Smooth muscle cell (in vitro differentiated cells): Measurements from ENCODE around the gene ANKRD17. TPM values are rescaled to one million over a fixed set of nuclear protein-coding genes. Genes with fewer than 3 reads are reported as not detected.

ENCODE experiments used
- DNase-seq: peaks from one replicate; lab custom pipeline; 2025; ENCODE audit not compliant: unreplicated experiment; lab: John Stamatoyannopoulos, UW
- H2AFZ ChIP-seq: fragments of 200-600 bp; sonication (generic); 2 replicates; pipeline ENCODE4 v1.6.0; 2016; ENCODE audit warnings: antibody characterized with exemption, low read depth, mild to moderate bottlenecking
- H3F3A ChIP-seq: fragments of 200-600 bp; sonication (generic); 2 replicates; pipeline ENCODE4 v1.6.0; 2017; ENCODE audit warnings: antibody characterized with exemption, low read depth
- H3K27ac ChIP-seq: fragments of 200-600 bp; sonication (generic); 2 replicates; pipeline ENCODE4 v1.5.1; 2016; ENCODE audit warnings: low read depth, mild to moderate bottlenecking
- H3K27me3 ChIP-seq: fragments of 200-600 bp; sonication (generic); 2 replicates; pipeline ENCODE4 v1.6.1; 2016; ENCODE audit warnings: low read depth, mild to moderate bottlenecking
- H3K36me3 ChIP-seq: fragments of 200-600 bp; sonication (generic); 2 replicates; pipeline ENCODE4 v1.5.1; 2016; ENCODE audit warnings: low read depth
- H3K4me1 ChIP-seq: fragments of 200-600 bp; sonication (generic); 2 replicates; pipeline ENCODE4 v1.5.1; 2016; ENCODE audit warnings: low read depth
- H3K4me2 ChIP-seq: fragments of 200-600 bp; sonication (generic); 2 replicates; pipeline ENCODE4 v1.6.0; 2016; ENCODE audit warnings: mild to moderate bottlenecking
- H3K4me3 ChIP-seq: fragments of 200-600 bp; sonication (generic); 2 replicates; pipeline ENCODE4 v1.5.1; 2016; ENCODE audit warnings: mild to moderate bottlenecking
- H3K79me2 ChIP-seq: fragments of 200-600 bp; sonication (generic); 2 replicates; pipeline ENCODE4 v1.6.0; 2016; ENCODE audit warnings: low read depth, mild to moderate bottlenecking
- H3K9ac ChIP-seq: fragments of 200-600 bp; sonication (generic); 2 replicates; pipeline ENCODE4 v1.6.0; 2016; ENCODE audit warnings: low read depth
- H3K9me3 ChIP-seq: fragments of 200-600 bp; sonication (generic); replicated peaks from 2 replicates; pipeline ENCODE4 v1.5.1; 2016; ENCODE audit warnings: low read depth
- H4K20me1 ChIP-seq: fragments of 200-600 bp; sonication (generic); 2 replicates; pipeline ENCODE4 v1.6.0; 2016; ENCODE audit warnings: low read depth
- CTCF ChIP-seq: fragments of 200-600 bp; sonication (generic); IDR thresholded peaks from 2 replicates; pipeline ENCODE4 v1.5.1; 2017; ENCODE audit warnings: borderline replicate concordance, mild to moderate bottlenecking, antibody characterized with exemption; ENCODE audit not compliant: insufficient read depth, poor library complexity, severe bottlenecking
- WGBS: methylation state at CpG from one replicate; pipeline ENCODE4 v1.1.7; 2016; ENCODE audit warnings: low lambda C conversion rate; 5-methylcytosine and 5-hydroxymethylcytosine counted together
- polyA plus RNA-seq: library from polyadenylated mRNA; unstranded; fragments of >200 nt; fragmentation: Nextera tagmentation; extraction: Ambion mirVana; gene quantifications from 2 replicates; pipeline ENCODE4 v1.2.1, GENCODE V29; 2016
- total RNA-seq: library from RNA; depleted of rRNA; stranded (reverse); fragments of >200 nt; gene quantifications from 2 replicates; pipeline ENCODE4 v1.2.3, GENCODE V29; 2014

The ANKRD17 gene
- total and polyA plus RNA-seq, 2 experiments from 2014 or later: 29.7 to 58.0 TPM

DNA sequence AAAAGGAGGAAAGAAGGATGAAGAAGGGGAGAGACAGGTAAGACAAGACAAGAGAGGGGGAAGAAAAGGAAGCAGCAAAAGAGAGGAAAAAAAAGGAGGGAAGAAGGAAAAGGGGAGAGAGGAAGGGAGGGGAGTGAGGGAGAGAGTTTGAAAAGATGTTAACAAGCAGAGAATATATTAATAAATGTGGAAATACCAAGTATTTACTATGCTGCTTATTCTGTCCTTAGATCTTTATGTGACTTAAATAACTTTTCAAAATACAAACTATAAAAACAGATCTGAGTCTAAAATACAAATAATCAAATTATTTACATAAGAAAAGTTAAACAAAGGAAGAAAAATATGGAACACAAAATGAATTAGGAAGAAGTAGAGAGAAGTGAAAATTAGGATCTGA, 170.7 kb downstream of the ANKRD17 start:
- DNase-seq: no peak
- Histone ChIP-seq H4K20me1 (peaks cover 26% of the 10 kb centered on the region), H3K9ac (no peak overlapping the region), H3K36me3 (peaks cover 28% of the 10 kb centered on the region), H2AFZ (no peak overlapping the region), H3K27ac (no peak overlapping the region), H3K4me1 (no peaks in the 10 kb centered on the region), H3K4me3 (no peak overlapping the region), H3K9me3 (no peaks in the 10 kb centered on the region), H3K4me2 (no peak overlapping the region), H3F3A (peaks cover 5% of the 10 kb centered on the region), H3K27me3 (no peaks in the 10 kb centered on the region), H3K79me2 (peaks cover 51% of the 10 kb centered on the region)
- TF ChIP-seq CTCF: no peak

- no peak overlapping the region for H3K9ac ChIP-seq
- no peaks in the 10 kb centered on the region for H3K4me1 ChIP-seq
- H3K27ac ChIP-seq: no peak overlapping the region
- no peak overlapping the region for H3K4me2 ChIP-seq
- WGBS: 96% methylated on average over 6 of the region's 6 CpGs
- H3F3A ChIP-seq: no peaks in the 10 kb centered on the region
- H4K20me1 ChIP-seq: peaks cover 27% of the 10 kb centered on the region
- peaks cover 51% of the 10 kb centered on the region for H3K79me2 ChIP-seq
- no peaks in the 10 kb centered on the region for H3K9me3 ChIP-seq
- DNase-seq: no peak
- peaks cover 23% of the 10 kb centered on the region for H3K36me3 ChIP-seq
- no peaks in the 10 kb centered on the region for H3K27me3 ChIP-seq
- no peak overlapping the region for H2AFZ ChIP-seq
- no peak for TF ChIP-seq CTCF
- H3K4me3 ChIP-seq: no peak overlapping the region
Observed at GRCh38 chr4:73086095-73086868, 172.3 kb downstream of the ANKRD17 start.

GRCh38 chr4:73080789-73081188, 177.8 kb downstream of the ANKRD17 start:
- H2AFZ ChIP-seq: no peak overlapping the region
- H3K9ac ChIP-seq: no peak overlapping the region
- peaks cover 23% of the 10 kb centered on the region for H3K79me2 ChIP-seq
- H3F3A ChIP-seq: no peaks in the 10 kb centered on the region
- no peaks in the 10 kb centered on the region for H3K9me3 ChIP-seq
- 59% methylated on average over 3 of the region's 3 CpGs for WGBS
- no peaks in the 10 kb centered on the region for H3K4me1 ChIP-seq
- no peak for DNase-seq
- TF ChIP-seq CTCF: no peak
- peaks cover 30% of the 10 kb centered on the region for H3K36me3 ChIP-seq
- H4K20me1 ChIP-seq: peaks cover 35% of the 10 kb centered on the region
- H3K27ac ChIP-seq: peak overlapping the region; percentile 56
- no peak overlapping the region for H3K4me3 ChIP-seq
- H3K4me2 ChIP-seq: no peak overlapping the region
- no peaks in the 10 kb centered on the region for H3K27me3 ChIP-seq

- Histone ChIP-seq H3K4me1 (no peaks in the 10 kb centered on the region), H3F3A (peaks cover 16% of the 10 kb centered on the region), H3K9ac (no peak overlapping the region), H3K4me3 (no peak overlapping the region), H3K27ac (no peak overlapping the region), H3K36me3 (peaks cover 36% of the 10 kb centered on the region), H3K4me2 (no peak overlapping the region), H3K79me2 (peaks cover 9% of the 10 kb centered on the region), H3K9me3 (no peaks in the 10 kb centered on the region), H3K27me3 (no peaks in the 10 kb centered on the region), H4K20me1 (peaks cover 22% of the 10 kb centered on the region), H2AFZ (no peak overlapping the region)
- TF ChIP-seq CTCF: no peak
- DNase-seq: no peak
- WGBS: 94% methylated on average over 3 of the region's 3 CpGs
Observed at GRCh38 chr4:73075832-73076231, 182.8 kb downstream of the ANKRD17 start.
